Measurements from ENCODE around the gene SHOC1. TPM values are rescaled to one million over a fixed set of nuclear protein-coding genes. Genes with fewer than 3 reads are reported as not detected.
"Not testable (repeated sequence)": the region's sequence is repeated elsewhere in the genome, so short reads cannot be mapped to it uniquely, and the experiment has no call there.

SHOC1 gene
- total RNA-seq, 2 experiments from 2014 or later = not detected

GRCh38 chr9:111795557-111795839 is 761 bp upstream of the SHOC1 start:
- POLR2A ChIA-PET = no interaction called here
- H3K9me3 Mint-ChIP-seq = peaks cover 2% of the 10 kb centered on the region
- H3K36me3 Mint-ChIP-seq = no peaks in the 10 kb centered on the region
- no peak overlapping the region for H3K27ac Mint-ChIP-seq
- DNase-seq (no peak), ATAC-seq (ENCODE audit: low read depth) (no peak)
- no peaks in the 10 kb centered on the region for H3K27me3 Mint-ChIP-seq
- H3K4me1 Mint-ChIP-seq = no peaks in the 10 kb centered on the region
- H3K4me3 Mint-ChIP-seq = no peak overlapping the region

- DNase-seq; H3K4me3 Mint-ChIP-seq; H3K9me3 Mint-ChIP-seq; H3K27me3 Mint-ChIP-seq; POLR2A ChIA-PET; ATAC-seq (ENCODE audit: low read depth); H3K36me3 Mint-ChIP-seq; H3K4me1 Mint-ChIP-seq; H3K27ac Mint-ChIP-seq: not testable (repeated sequence)
These were observed 2.9 kb downstream of the SHOC1 start for GRCh38 chr9:111791821-111792220.

- POLR2A ChIA-PET = interaction anchor here (0.6 kb wide), 1 partner anchor 285 kb away, joined by 3 read pairs; no protein-coding TSS in a partner anchor
- H3K4me3 Mint-ChIP-seq = no peak overlapping the region
- ATAC-seq (ENCODE audit: low read depth) (no peak), DNase-seq (no peak)
- H3K36me3 Mint-ChIP-seq = peaks cover 6% of the 10 kb centered on the region
- H3K9me3 Mint-ChIP-seq = peaks cover 2% of the 10 kb centered on the region
- H3K4me1 Mint-ChIP-seq = no peaks in the 10 kb centered on the region
- H3K27me3 Mint-ChIP-seq = peaks cover 4% of the 10 kb centered on the region
- no peak overlapping the region for H3K27ac Mint-ChIP-seq
These were observed 4.9 kb downstream of the SHOC1 start for GRCh38 chr9:111789881-111790280.

GRCh38 chr9:111783857-111784256 is 10.9 kb downstream of the SHOC1 start:
- H3K4me3 Mint-ChIP-seq = no peak overlapping the region
- no peaks in the 10 kb centered on the region for H3K27me3 Mint-ChIP-seq
- ATAC-seq (ENCODE audit: low read depth) (no peak), DNase-seq (no peak)
- peaks cover 2% of the 10 kb centered on the region for H3K9me3 Mint-ChIP-seq
- H3K27ac Mint-ChIP-seq = no peak overlapping the region
- H3K36me3 Mint-ChIP-seq = peaks cover 17% of the 10 kb centered on the region
- POLR2A ChIA-PET = no interaction called here
- H3K4me1 Mint-ChIP-seq = no peaks in the 10 kb centered on the region

- no peak for DNase-seq
- Mint-ChIP-seq H3K27ac (no peak overlapping the region), H3K27me3 (no peaks in the 10 kb centered on the region), H3K36me3 (peaks cover 16% of the 10 kb centered on the region), H3K4me3 (no peak overlapping the region), H3K4me1 (no peaks in the 10 kb centered on the region), H3K9me3 (peaks cover 2% of the 10 kb centered on the region)
- no peak for ATAC-seq (ENCODE audit: low read depth)
- POLR2A ChIA-PET = no interaction called here
These were observed 11.3 kb downstream of the SHOC1 start for GRCh38 chr9:111783424-111783823.

- peaks cover 16% of the 10 kb centered on the region for H3K9me3 Mint-ChIP-seq
- peaks cover 20% of the 10 kb centered on the region for H3K36me3 Mint-ChIP-seq
- no peak overlapping the region for H3K27ac Mint-ChIP-seq
- no peaks in the 10 kb centered on the region for H3K4me1 Mint-ChIP-seq
- DNase-seq (no peak), ATAC-seq (ENCODE audit: low read depth) (no peak)
- H3K4me3 Mint-ChIP-seq = no peak overlapping the region
- POLR2A ChIA-PET = no interaction called here
- H3K27me3 Mint-ChIP-seq = peaks cover 2% of the 10 kb centered on the region
These were observed 28.7 kb downstream of the SHOC1 start for GRCh38 chr9:111766066-111766465.

- Mint-ChIP-seq H3K36me3 (peaks cover 11% of the 10 kb centered on the region), H3K27ac (no peak overlapping the region), H3K27me3 (peaks cover 2% of the 10 kb centered on the region), H3K4me1 (peaks cover 4% of the 10 kb centered on the region), H3K4me3 (no peak overlapping the region), H3K9me3 (peaks cover 10% of the 10 kb centered on the region)
- DNase-seq (no peak), ATAC-seq (ENCODE audit: low read depth) (no peak)
- POLR2A ChIA-PET = no interaction called here
These were observed 32.2 kb downstream of the SHOC1 start for GRCh38 chr9:111762556-111762955.

GRCh38 chr9:111759762-111760639 is 34.7 kb downstream of the SHOC1 start:
- Mint-ChIP-seq H3K4me1 (peaks cover 4% of the 10 kb centered on the region), H3K4me3 (no peak overlapping the region), H3K36me3 (no peaks in the 10 kb centered on the region), H3K9me3 (no peaks in the 10 kb centered on the region), H3K27ac (no peak overlapping the region), H3K27me3 (peaks cover 2% of the 10 kb centered on the region)
- DNase-seq = no peak
- POLR2A ChIA-PET = no interaction called here
- no peak for ATAC-seq (ENCODE audit: low read depth)

GRCh38 chr9:111754800-111755199 is 39.9 kb downstream of the SHOC1 start:
- DNase-seq (no peak), ATAC-seq (ENCODE audit: low read depth) (no peak)
- peaks cover 8% of the 10 kb centered on the region for H3K9me3 Mint-ChIP-seq
- H3K27ac Mint-ChIP-seq = no peak overlapping the region
- peaks cover 21% of the 10 kb centered on the region for H3K36me3 Mint-ChIP-seq
- no peaks in the 10 kb centered on the region for H3K4me1 Mint-ChIP-seq
- POLR2A ChIA-PET = no interaction called here
- no peak overlapping the region for H3K4me3 Mint-ChIP-seq
- H3K27me3 Mint-ChIP-seq = peaks cover 2% of the 10 kb centered on the region

- DNase-seq = no peak
- Mint-ChIP-seq H3K36me3 (peaks cover 25% of the 10 kb centered on the region), H3K4me1 (no peaks in the 10 kb centered on the region), H3K27me3 (peaks cover 2% of the 10 kb centered on the region), H3K9me3 (peaks cover 8% of the 10 kb centered on the region), H3K4me3 (no peak overlapping the region), H3K27ac (no peak overlapping the region)
- no peak for ATAC-seq (ENCODE audit: low read depth)
- POLR2A ChIA-PET = no interaction called here
These were observed 42.3 kb downstream of the SHOC1 start for GRCh38 chr9:111752455-111752854.

Other genes starting within 250 kb of the SHOC1 start
- gene PTGR1, start 195.3 kb downstream of the SHOC1 start, total RNA-seq = 1 to 10 TPM in 1 of 2 experiments, under 1 TPM in 1; 0.94 to 1.2 TPM
- 1 to 10 TPM; 3.6 to 4.3 TPM for gene DNAJC25, start 163.6 kb downstream of the SHOC1 start, total RNA-seq
- 10 to 100 TPM; 17.8 to 18.5 TPM for gene GNG10, start 133.3 kb downstream of the SHOC1 start, total RNA-seq
- 10 to 100 TPM; 24.9 to 27.1 TPM for gene UGCG, start 101.9 kb upstream of the SHOC1 start, total RNA-seq